ENCODE results near the gene TENM3. TPM values are rescaled to one million over a fixed set of nuclear protein-coding genes. Genes with fewer than 3 reads are reported as not detected.

TENM3 gene
- total RNA-seq, 4 donors from 2014 or later, result 29.8 to 58.5 (median 35.9) TPM

DNA sequence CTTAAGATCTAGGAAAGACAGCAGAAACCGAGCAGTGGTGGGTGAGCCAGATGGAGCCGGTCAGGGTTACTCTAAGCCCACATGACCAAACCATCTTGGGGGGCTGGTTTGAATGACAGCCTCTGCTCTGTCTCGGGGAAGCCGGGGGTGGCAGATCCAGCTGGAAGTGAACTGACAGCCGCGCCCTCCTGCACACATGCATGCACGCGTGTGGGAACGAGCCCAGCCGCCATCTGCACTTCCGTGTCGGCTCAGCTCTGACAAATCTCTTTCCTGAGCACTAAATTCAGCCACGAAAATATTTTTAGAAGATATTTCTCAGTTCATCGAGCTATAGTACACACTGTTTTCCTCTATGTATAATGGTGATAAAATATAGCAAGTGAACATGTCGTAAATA lies 558.4 kb downstream of the TENM3 start:
- TF ChIP-seq, protein P1, sequence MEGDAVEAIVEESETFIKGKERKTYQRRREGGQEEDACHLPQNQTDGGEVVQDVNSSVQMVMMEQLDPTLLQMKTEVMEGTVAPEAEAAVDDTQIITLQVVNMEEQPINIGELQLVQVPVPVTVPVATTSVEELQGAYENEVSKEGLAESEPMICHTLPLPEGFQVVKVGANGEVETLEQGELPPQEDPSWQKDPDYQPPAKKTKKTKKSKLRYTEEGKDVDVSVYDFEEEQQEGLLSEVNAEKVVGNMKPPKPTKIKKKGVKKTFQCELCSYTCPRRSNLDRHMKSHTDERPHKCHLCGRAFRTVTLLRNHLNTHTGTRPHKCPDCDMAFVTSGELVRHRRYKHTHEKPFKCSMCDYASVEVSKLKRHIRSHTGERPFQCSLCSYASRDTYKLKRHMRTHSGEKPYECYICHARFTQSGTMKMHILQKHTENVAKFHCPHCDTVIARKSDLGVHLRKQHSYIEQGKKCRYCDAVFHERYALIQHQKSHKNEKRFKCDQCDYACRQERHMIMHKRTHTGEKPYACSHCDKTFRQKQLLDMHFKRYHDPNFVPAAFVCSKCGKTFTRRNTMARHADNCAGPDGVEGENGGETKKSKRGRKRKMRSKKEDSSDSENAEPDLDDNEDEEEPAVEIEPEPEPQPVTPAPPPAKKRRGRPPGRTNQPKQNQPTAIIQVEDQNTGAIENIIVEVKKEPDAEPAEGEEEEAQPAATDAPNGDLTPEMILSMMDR (IDR thresholded peaks at IDR 0.05; ENCODE audit: low read depth), result no peak

DNA sequence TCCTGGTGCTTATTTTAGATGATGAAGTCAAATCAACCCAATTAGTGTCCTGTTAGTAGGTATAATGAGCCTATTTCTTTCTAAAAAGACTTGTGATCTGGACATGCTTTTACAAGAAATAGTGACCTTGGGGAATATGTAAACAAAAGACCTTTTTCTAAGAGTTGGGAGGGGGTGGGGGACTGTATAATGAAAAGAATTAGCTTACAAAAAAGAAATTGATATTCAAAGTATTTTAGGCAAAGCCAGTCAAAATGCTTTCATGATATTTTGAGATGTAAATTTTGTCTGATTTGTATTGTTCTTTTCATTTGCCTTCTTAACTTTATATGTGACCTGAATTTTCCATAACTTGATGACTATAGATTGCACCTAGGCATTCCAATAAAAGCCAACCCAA lies 559.4 kb downstream of the TENM3 start:
- TF ChIP-seq, protein P1 (IDR thresholded peaks at IDR 0.05; ENCODE audit: low read depth), result no peak

DNA sequence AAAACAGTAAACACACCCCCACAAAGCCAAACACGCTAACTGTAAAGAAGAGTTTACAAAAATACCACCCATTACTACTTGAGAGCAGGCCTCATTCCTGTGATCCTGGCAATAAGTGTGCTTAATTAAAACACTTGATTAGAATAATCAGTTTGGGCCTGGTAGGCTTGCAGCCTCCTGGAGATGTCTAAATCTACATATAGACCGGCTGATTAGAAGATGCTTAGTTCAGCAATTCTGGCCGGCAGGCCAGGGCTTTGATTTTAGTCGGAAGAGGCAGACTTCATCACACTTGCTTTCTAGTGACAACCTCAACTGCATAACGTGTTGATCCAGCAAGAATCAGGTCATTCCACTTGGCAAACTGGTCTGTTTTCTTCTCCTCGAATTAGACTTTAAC lies 560.0 kb downstream of the TENM3 start:
- TF ChIP-seq, protein P1 (IDR thresholded peaks at IDR 0.05; ENCODE audit: low read depth), result no peak

DNA sequence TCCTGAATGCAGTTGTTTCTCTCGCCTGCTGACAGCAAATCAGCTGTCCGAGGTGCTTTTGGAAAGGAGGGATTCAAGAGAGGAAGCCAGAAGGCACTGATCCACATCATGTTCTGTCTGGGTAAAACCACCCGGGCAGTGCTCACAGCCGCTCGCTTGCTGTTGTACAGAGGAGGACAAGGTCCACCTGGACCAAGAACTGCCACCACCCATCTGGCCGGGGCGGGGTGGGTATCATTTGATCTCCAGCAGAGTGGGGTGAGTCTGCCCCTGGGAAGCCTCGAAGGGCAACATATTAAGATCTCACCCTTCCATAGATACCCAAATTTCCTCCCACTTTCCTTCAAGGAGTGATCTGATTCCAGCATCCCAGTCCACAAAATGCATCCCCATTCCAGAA lies 560.9 kb downstream of the TENM3 start:
- TF ChIP-seq, protein P1 (IDR thresholded peaks at IDR 0.05; ENCODE audit: low read depth), result no peak

DNA sequence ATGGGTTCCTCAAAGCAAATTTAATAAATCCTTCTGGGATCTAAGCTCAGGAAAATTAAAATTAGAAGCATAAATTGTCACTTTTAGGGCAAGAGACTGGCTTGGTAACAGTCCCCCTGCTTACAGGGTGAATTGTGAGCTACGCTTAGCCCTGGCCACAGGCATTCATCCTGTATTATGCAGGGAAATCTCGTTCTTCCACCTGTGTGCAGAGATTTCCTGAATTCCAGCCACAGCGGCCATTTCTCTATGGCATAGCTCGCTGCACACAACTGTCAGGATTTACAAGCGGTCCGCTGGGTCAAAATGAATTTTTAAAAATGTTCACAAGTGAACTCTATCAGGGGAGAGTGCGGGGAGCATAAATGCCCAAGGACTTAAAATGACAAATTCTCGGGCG lies 562.1 kb downstream of the TENM3 start:
- TF ChIP-seq, protein P1 (IDR thresholded peaks at IDR 0.05; ENCODE audit: low read depth), result no peak

DNA sequence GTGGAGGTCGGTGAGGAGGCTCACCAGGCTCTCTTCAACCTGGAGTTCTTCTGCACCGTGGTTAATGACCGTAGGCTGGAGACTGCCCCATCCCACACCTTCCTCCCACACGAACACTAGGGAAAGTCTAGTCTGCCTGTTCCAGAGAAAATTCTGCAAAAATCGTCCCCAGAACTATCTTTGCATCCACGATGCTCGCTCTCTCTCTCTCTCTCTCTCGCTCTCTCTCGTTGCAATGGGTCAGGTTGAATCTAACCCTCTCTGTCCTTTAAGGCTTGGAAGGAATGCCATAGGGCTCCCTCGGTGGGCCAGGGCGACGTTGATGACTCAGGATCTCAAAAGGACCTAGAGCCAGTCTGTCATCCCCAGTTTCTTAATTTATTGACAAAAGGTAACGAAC lies 562.5 kb downstream of the TENM3 start:
- TF ChIP-seq, protein P1 (IDR thresholded peaks at IDR 0.05; ENCODE audit: low read depth), result no peak

DNA sequence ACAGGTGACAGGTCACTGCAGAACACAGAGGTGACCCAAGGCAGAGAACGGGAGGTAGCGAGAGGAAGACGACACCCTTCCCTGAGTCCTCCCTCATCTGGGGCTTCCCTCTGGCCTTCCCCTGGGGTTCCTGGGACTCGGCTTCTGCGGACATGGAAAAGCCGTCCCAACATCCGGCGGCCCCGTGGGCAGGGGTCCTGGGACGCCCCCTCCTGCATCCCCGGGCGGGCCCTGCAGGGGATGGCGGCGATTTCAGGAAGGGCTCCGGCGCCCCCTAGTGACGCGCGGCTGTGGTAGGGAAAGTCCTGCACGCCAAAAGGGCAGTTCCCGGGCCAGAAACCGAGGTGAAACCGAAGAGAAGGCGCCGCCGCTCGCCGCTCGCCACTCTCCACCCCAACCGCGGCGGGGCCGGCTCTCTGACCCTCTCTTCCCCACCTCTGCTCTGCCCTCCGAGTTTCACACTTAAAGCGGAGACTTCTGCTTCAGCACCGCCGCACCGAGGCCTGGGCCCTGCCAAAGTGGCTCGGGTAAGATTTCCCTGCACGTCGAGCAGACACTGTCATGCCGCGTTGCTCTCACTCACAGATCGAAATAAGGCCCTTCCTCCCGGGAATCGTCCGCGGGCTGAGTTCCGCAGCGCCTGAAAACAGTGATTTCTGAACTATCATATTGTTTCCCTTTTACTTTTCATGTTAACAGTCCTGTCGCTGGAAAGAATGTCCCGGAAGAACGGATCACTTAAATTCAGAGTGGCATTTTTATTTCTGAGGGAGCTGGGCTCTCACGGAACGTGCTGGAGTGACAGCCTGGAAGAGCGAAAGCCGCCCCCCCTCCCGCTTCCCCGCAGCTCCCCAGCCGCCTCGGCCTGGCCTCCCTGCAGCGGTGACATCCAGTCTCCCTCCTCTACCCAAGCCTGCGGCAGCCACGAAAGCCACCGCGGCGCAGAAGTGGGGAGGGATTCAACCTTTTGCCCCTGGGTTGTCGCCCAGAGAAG lies 563.4 kb downstream of the TENM3 start:
- TF ChIP-seq, protein P1 (IDR thresholded peaks at IDR 0.05; ENCODE audit: low read depth), result no peak
